Measurements from ENCODE around the gene ABCF1.

ABCF1 gene

GRCh38 chr6:30557683-30557981 lies 13.6 kb upstream of the ABCF1 start:
- no peak for DNase-seq

- DNase-seq, result no peak
Measured at GRCh38 chr6:30560930-30561329, 10.3 kb upstream of the ABCF1 start.

GRCh38 chr6:30562470-30563425 lies 8.5 kb upstream of the ABCF1 start:
- DNase-seq, result no peak

- no peak for DNase-seq
Measured at GRCh38 chr6:30564114-30564513, 7.1 kb upstream of the ABCF1 start.

GRCh38 chr6:30565772-30566171 lies 5.5 kb upstream of the ABCF1 start:
- DNase-seq, result no peak

- no peak for DNase-seq
Measured at GRCh38 chr6:30568245-30568644, 3.0 kb upstream of the ABCF1 start.

GRCh38 chr6:30570263-30570662 lies 979 bp upstream of the ABCF1 start:
- no peak for DNase-seq

- DNase-seq, result peak in 12 of 51 donors; percentile 23 to 76 (median 47)
Measured at GRCh38 chr6:30570740-30571074, 535 bp upstream of the ABCF1 start.

- DNase-seq, result no peak
Measured at GRCh38 chr6:30571762-30572082, 480 bp downstream of the ABCF1 start.

GRCh38 chr6:30572148-30572547 lies 906 bp downstream of the ABCF1 start:
- no peak for DNase-seq

- DNase-seq, result no peak
Measured at GRCh38 chr6:30573113-30573512, 1.9 kb downstream of the ABCF1 start.

- no peak for DNase-seq
Measured at GRCh38 chr6:30578051-30578450, 6.8 kb downstream of the ABCF1 start.

- no peak for DNase-seq
Measured at GRCh38 chr6:30583921-30584320, 12.7 kb downstream of the ABCF1 start.

- no peak for DNase-seq
Measured at GRCh38 chr6:30589754-30590358, 18.6 kb downstream of the ABCF1 start.

- DNase-seq, result no peak
Measured at GRCh38 chr6:30590509-30590908, 19.3 kb downstream of the ABCF1 start.

- no peak for DNase-seq
Measured at GRCh38 chr6:30591008-30591407, 19.8 kb downstream of the ABCF1 start.

- no peak for DNase-seq
Measured at GRCh38 chr6:30592287-30592686, 21.0 kb downstream of the ABCF1 start.

GRCh38 chr6:30597315-30598144 lies 26.3 kb downstream of the ABCF1 start:
- DNase-seq, result peak in 35 of 51 donors; percentile 1 to 77 (median 36)

- no peak for DNase-seq
Measured at GRCh38 chr6:30598912-30599624, 27.8 kb downstream of the ABCF1 start.

- DNase-seq, result no peak
Measured at GRCh38 chr6:30599625-30600324, 28.5 kb downstream of the ABCF1 start.

- DNase-seq, result peak in 3 of 51 donors; percentile 1 to 17 (median 8)
Measured at GRCh38 chr6:30600451-30600961, 29.3 kb downstream of the ABCF1 start.

Data from hypothalamus (tissue), 51 donors.